AG04450 (cell line): Measurements from ENCODE around the gene RCC2. TPM values are rescaled to one million over a fixed set of nuclear protein-coding genes. Genes with fewer than 3 reads are reported as not detected.
"Not testable (repeated sequence)": the region's sequence is repeated elsewhere in the genome, so short reads cannot be mapped to it uniquely, and the experiment has no call there.

Experiments used
- CTCF ChIA-PET: fragments of 300-600, 350-600 bp; formaldehyde crosslinking; extraction: SDS; loops from one replicate; lab custom pipeline; 2022; ENCODE audit warnings: antibody characterized with exemption, inconsistent platforms; lab: Charles Lee
- POLR2A ChIA-PET: fragments of 350-600 bp; formaldehyde crosslinking; extraction: SDS; loops from one replicate; lab custom pipeline; 2021; ENCODE audit warnings: antibody characterized with exemption, inconsistent platforms; lab: Yijun Ruan, JAX
- DNase-seq: peaks from one replicate; pipeline ENCODE4 v3.0.0-alpha.2; 2011; ENCODE audit warnings: low read depth, low spot score
- H3K27ac ChIP-seq: one replicate; pipeline ENCODE4 v1.5.1; 2012; ENCODE audit warnings: low read depth, low read length, control low read depth
- H3K27me3 ChIP-seq: one replicate; pipeline ENCODE4 v1.6.0; 2012; ENCODE audit warnings: low read length; ENCODE audit not compliant: control insufficient read depth, insufficient read depth
- H3K4me3 ChIP-seq: 2 replicates; pipeline ENCODE4 v1.5.1; 2011; ENCODE audit warnings: mild to moderate bottlenecking, low read depth, low read length, control low read depth
- H3K9me3 ChIP-seq: 2 replicates; pipeline ENCODE4 v1.5.1; 2012; ENCODE audit warnings: low read length; ENCODE audit not compliant: control insufficient read depth, insufficient read depth
- CTCF ChIP-seq: IDR thresholded peaks from 2 replicates; pipeline ENCODE4 v1.5.1; 2011; ENCODE audit warnings: low read depth, low read length, control low read depth, inconsistent platforms
- polyA plus RNA-seq: library from polyadenylated mRNA; depleted of rRNA; stranded (reverse); fragments of >200 nt; gene quantifications from 2 replicates; pipeline ENCODE4 v1.2.3, GENCODE V29; 2011

The RCC2 gene
- polyA plus RNA-seq, 1 experiment: 43.3 TPM

- no peak for TF ChIP-seq CTCF
- peaks cover 2% of the 10 kb centered on the region for H3K27me3 ChIP-seq
- ChIA-PET CTCF (interaction anchor here (0.7 to 2.8 kb wide), 3 partner anchors 19 to 27 kb away, joined by 5 to 8 read pairs (median 5); no protein-coding TSS in a partner anchor), POLR2A (no interaction called here)
- no peak overlapping the region for H3K27ac ChIP-seq
- H3K9me3 ChIP-seq: no peaks in the 10 kb centered on the region
- peak; percentile 27 for DNase-seq
- H3K4me3 ChIP-seq: no peak overlapping the region
Measured at GRCh38 chr1:17475752-17476151, 36.3 kb upstream of the RCC2 start.

- POLR2A ChIA-PET, H3K4me3 ChIP-seq, H3K9me3 ChIP-seq, H3K27me3 ChIP-seq, H3K27ac ChIP-seq, DNase-seq: not testable (repeated sequence)
- CTCF ChIA-PET: interaction anchor here (1.0 to 2.8 kb wide), 3 partner anchors 12 to 28 kb away, joined by 4 to 8 read pairs (median 5); no protein-coding TSS in a partner anchor
Measured at GRCh38 chr1:17474836-17475555, 35.5 kb upstream of the RCC2 start.

GRCh38 chr1:17472814-17473213 is 33.3 kb upstream of the RCC2 start:
- DNase-seq: no peak
- H3K27me3 ChIP-seq: peaks cover 2% of the 10 kb centered on the region
- ChIA-PET POLR2A (no interaction called here), CTCF (no interaction called here)
- no peak overlapping the region for H3K27ac ChIP-seq
- no peaks in the 10 kb centered on the region for H3K9me3 ChIP-seq
- TF ChIP-seq CTCF: no peak
- no peak overlapping the region for H3K4me3 ChIP-seq

GRCh38 chr1:17471393-17471792 is 31.9 kb upstream of the RCC2 start:
- TF ChIP-seq CTCF: no peak
- H3K4me3 ChIP-seq: no peak overlapping the region
- peaks cover 2% of the 10 kb centered on the region for H3K27me3 ChIP-seq
- CTCF ChIA-PET: no interaction called here
- no peak overlapping the region for H3K27ac ChIP-seq
- DNase-seq: no peak
- no peaks in the 10 kb centered on the region for H3K9me3 ChIP-seq
- POLR2A ChIA-PET: no interaction called here

GRCh38 chr1:17470021-17470799 is 30.7 kb upstream of the RCC2 start:
- no peak for TF ChIP-seq CTCF
- ChIA-PET POLR2A (no interaction called here), CTCF (interaction anchor here (1.0 kb wide), 1 partner anchor 8 kb away, joined by 4 read pairs; no protein-coding TSS in a partner anchor)
- Histone ChIP-seq H3K9me3 (no peaks in the 10 kb centered on the region), H3K4me3 (no peak overlapping the region), H3K27ac (no peak overlapping the region), H3K27me3 (no peaks in the 10 kb centered on the region)
- DNase-seq: no peak

- H3K9me3 ChIP-seq, DNase-seq, H3K27me3 ChIP-seq, H3K27ac ChIP-seq, POLR2A ChIA-PET, H3K4me3 ChIP-seq: not testable (repeated sequence)
- CTCF ChIA-PET: interaction anchor here (0.7 to 1.0 kb wide), 2 partner anchors 9 to 140 kb away, joined by 3 to 4 read pairs; no protein-coding TSS in a partner anchor
Measured at GRCh38 chr1:17468357-17469265, 29.1 kb upstream of the RCC2 start.
